ENCODE results near the gene RGS8. TPM values are rescaled to one million over a fixed set of nuclear protein-coding genes. Genes with fewer than 3 reads are reported as not detected.

Gene RGS8
- total RNA-seq, 2 experiments from 2014 or later = not detected

GRCh38 chr1:182715531-182715930 is 31.1 kb upstream of the RGS8 start:
- Mint-ChIP-seq H3K4me1 (ENCODE audit: low read depth) (peaks cover 40% of the 10 kb centered on the region), H3K36me3 (ENCODE audit: low read depth) (no peaks in the 10 kb centered on the region), H3K27me3 (ENCODE audit: low read depth) (no peaks in the 10 kb centered on the region), H3K9me3 (no peaks in the 10 kb centered on the region), H3K27ac (no peak overlapping the region), H3K4me3 (no peak overlapping the region)
- CTCF ChIA-PET = interaction anchor here (1.1 kb wide), 1 partner anchor 67 kb away, joined by 3 read pairs; no protein-coding TSS in a partner anchor
- intact Hi-C loops (cut with micrococcal nuclease) = loop anchor here (5.0 kb wide), 1 partner anchor 122 kb away; the partner anchor contains the start of gene DHX9
- DNase-seq = no peak

GRCh38 chr1:182714546-182714945 is 30.2 kb upstream of the RGS8 start:
- no peak overlapping the region for H3K4me3 Mint-ChIP-seq
- CTCF ChIA-PET = interaction anchor here (0.7 to 0.8 kb wide), 2 partner anchors 98 to 116 kb away, joined by 3 to 4 read pairs; no protein-coding TSS in a partner anchor
- intact Hi-C loops (cut with micrococcal nuclease) = no loop called here
- peaks cover 46% of the 10 kb centered on the region for H3K4me1 Mint-ChIP-seq (ENCODE audit: low read depth)
- no peaks in the 10 kb centered on the region for H3K27me3 Mint-ChIP-seq (ENCODE audit: low read depth)
- no peak overlapping the region for H3K27ac Mint-ChIP-seq
- H3K36me3 Mint-ChIP-seq (ENCODE audit: low read depth) = no peaks in the 10 kb centered on the region
- H3K9me3 Mint-ChIP-seq = no peaks in the 10 kb centered on the region
- no peak for DNase-seq

GRCh38 chr1:182713939-182714338 is 29.6 kb upstream of the RGS8 start:
- intact Hi-C loops (cut with micrococcal nuclease) = no loop called here
- Mint-ChIP-seq H3K9me3 (no peaks in the 10 kb centered on the region), H3K36me3 (ENCODE audit: low read depth) (no peaks in the 10 kb centered on the region), H3K4me1 (ENCODE audit: low read depth) (peaks cover 52% of the 10 kb centered on the region), H3K27ac (no peak overlapping the region), H3K27me3 (ENCODE audit: low read depth) (no peaks in the 10 kb centered on the region), H3K4me3 (no peak overlapping the region)
- peak; percentile 24 for DNase-seq
- CTCF ChIA-PET = interaction anchor here (0.7 to 0.8 kb wide), 2 partner anchors 97 to 116 kb away, joined by 3 to 4 read pairs; no protein-coding TSS in a partner anchor

GRCh38 chr1:182713492-182713891 is 29.1 kb upstream of the RGS8 start:
- no peaks in the 10 kb centered on the region for H3K9me3 Mint-ChIP-seq
- no peak overlapping the region for H3K27ac Mint-ChIP-seq
- DNase-seq = no peak
- no peaks in the 10 kb centered on the region for H3K27me3 Mint-ChIP-seq (ENCODE audit: low read depth)
- CTCF ChIA-PET = no interaction called here
- H3K36me3 Mint-ChIP-seq (ENCODE audit: low read depth) = no peaks in the 10 kb centered on the region
- no peak overlapping the region for H3K4me3 Mint-ChIP-seq
- peaks cover 55% of the 10 kb centered on the region for H3K4me1 Mint-ChIP-seq (ENCODE audit: low read depth)
- intact Hi-C loops (cut with micrococcal nuclease) = no loop called here

- CTCF ChIA-PET = no interaction called here
- Mint-ChIP-seq H3K27ac (no peak overlapping the region), H3K4me3 (no peak overlapping the region)
Observed at GRCh38 chr1:182709855-182710254, 25.5 kb upstream of the RGS8 start.

GRCh38 chr1:182709225-182709764 is 24.9 kb upstream of the RGS8 start:
- Mint-ChIP-seq H3K36me3 (ENCODE audit: low read depth) (no peaks in the 10 kb centered on the region), H3K9me3 (no peaks in the 10 kb centered on the region), H3K4me1 (ENCODE audit: low read depth) (peaks cover 25% of the 10 kb centered on the region), H3K4me3 (no peak overlapping the region), H3K27ac (peak overlapping the region; percentile 51), H3K27me3 (ENCODE audit: low read depth) (no peaks in the 10 kb centered on the region)
- intact Hi-C loops (cut with micrococcal nuclease) = no loop called here
- CTCF ChIA-PET = no interaction called here
- DNase-seq = no peak

More at GRCh38 chr1:182709855-182710254, 25.5 kb upstream of the RGS8 start:
- intact Hi-C loops (cut with micrococcal nuclease) = no loop called here
- no peaks in the 10 kb centered on the region for H3K9me3 Mint-ChIP-seq
- no peaks in the 10 kb centered on the region for H3K27me3 Mint-ChIP-seq (ENCODE audit: low read depth)
- peaks cover 31% of the 10 kb centered on the region for H3K4me1 Mint-ChIP-seq (ENCODE audit: low read depth)
- DNase-seq = no peak
- no peaks in the 10 kb centered on the region for H3K36me3 Mint-ChIP-seq (ENCODE audit: low read depth)

GRCh38 chr1:182707122-182707521 is 22.7 kb upstream of the RGS8 start:
- H3K9me3 Mint-ChIP-seq = no peaks in the 10 kb centered on the region
- no peak overlapping the region for H3K4me3 Mint-ChIP-seq
- H3K4me1 Mint-ChIP-seq (ENCODE audit: low read depth) = peaks cover 15% of the 10 kb centered on the region
- CTCF ChIA-PET = interaction anchor here (1.3 kb wide), 1 partner anchor 22 kb away, joined by 3 read pairs; no protein-coding TSS in a partner anchor
- intact Hi-C loops (cut with micrococcal nuclease) = no loop called here
- H3K27me3 Mint-ChIP-seq (ENCODE audit: low read depth) = no peaks in the 10 kb centered on the region
- H3K27ac Mint-ChIP-seq = no peak overlapping the region
- no peaks in the 10 kb centered on the region for H3K36me3 Mint-ChIP-seq (ENCODE audit: low read depth)
- no peak for DNase-seq

- DNase-seq = no peak
- Mint-ChIP-seq H3K27me3 (ENCODE audit: low read depth) (peaks cover 5% of the 10 kb centered on the region), H3K9me3 (no peaks in the 10 kb centered on the region), H3K4me1 (ENCODE audit: low read depth) (peaks cover 10% of the 10 kb centered on the region), H3K36me3 (ENCODE audit: low read depth) (no peaks in the 10 kb centered on the region), H3K4me3 (no peak overlapping the region), H3K27ac (no peak overlapping the region)
- CTCF ChIA-PET = no interaction called here
- intact Hi-C loops (cut with micrococcal nuclease) = no loop called here
Observed at GRCh38 chr1:182704677-182705076, 20.3 kb upstream of the RGS8 start.

- H3K4me3 Mint-ChIP-seq = no peak overlapping the region
- no peak overlapping the region for H3K27ac Mint-ChIP-seq
- no peaks in the 10 kb centered on the region for H3K9me3 Mint-ChIP-seq
- H3K27me3 Mint-ChIP-seq (ENCODE audit: low read depth) = peaks cover 9% of the 10 kb centered on the region
- H3K36me3 Mint-ChIP-seq (ENCODE audit: low read depth) = no peaks in the 10 kb centered on the region
- CTCF ChIA-PET = no interaction called here
- intact Hi-C loops (cut with micrococcal nuclease) = no loop called here
- no peaks in the 10 kb centered on the region for H3K4me1 Mint-ChIP-seq (ENCODE audit: low read depth)
- DNase-seq = no peak
Observed at GRCh38 chr1:182703539-182703938, 19.2 kb upstream of the RGS8 start.

GRCh38 chr1:182702826-182703524 is 18.6 kb upstream of the RGS8 start:
- Mint-ChIP-seq H3K4me1 (ENCODE audit: low read depth) (no peaks in the 10 kb centered on the region), H3K4me3 (no peak overlapping the region), H3K9me3 (no peaks in the 10 kb centered on the region), H3K36me3 (ENCODE audit: low read depth) (no peaks in the 10 kb centered on the region), H3K27ac (no peak overlapping the region), H3K27me3 (ENCODE audit: low read depth) (peaks cover 10% of the 10 kb centered on the region)
- DNase-seq = no peak
- CTCF ChIA-PET = no interaction called here
- intact Hi-C loops (cut with micrococcal nuclease) = no loop called here

GRCh38 chr1:182700351-182700709 is 15.9 kb upstream of the RGS8 start:
- CTCF ChIA-PET = interaction anchor here (0.8 to 1.8 kb wide), 3 partner anchors 9 to 109 kb away, joined by 3 to 4 read pairs (median 3); no protein-coding TSS in a partner anchor
- intact Hi-C loops (cut with micrococcal nuclease) = no loop called here
- no peaks in the 10 kb centered on the region for H3K36me3 Mint-ChIP-seq (ENCODE audit: low read depth)
- no peaks in the 10 kb centered on the region for H3K9me3 Mint-ChIP-seq
- H3K4me3 Mint-ChIP-seq = no peak overlapping the region
- no peak for DNase-seq
- no peak overlapping the region for H3K27ac Mint-ChIP-seq
- H3K27me3 Mint-ChIP-seq (ENCODE audit: low read depth) = peaks cover 17% of the 10 kb centered on the region
- H3K4me1 Mint-ChIP-seq (ENCODE audit: low read depth) = no peaks in the 10 kb centered on the region

- Mint-ChIP-seq H3K4me1 (ENCODE audit: low read depth) (no peaks in the 10 kb centered on the region), H3K27me3 (ENCODE audit: low read depth) (peaks cover 17% of the 10 kb centered on the region), H3K36me3 (ENCODE audit: low read depth) (no peaks in the 10 kb centered on the region), H3K27ac (no peak overlapping the region), H3K4me3 (no peak overlapping the region), H3K9me3 (no peaks in the 10 kb centered on the region)
- CTCF ChIA-PET = interaction anchor here (0.8 to 1.8 kb wide), 4 partner anchors 9 to 108 kb away, joined by 3 to 4 read pairs (median 4); no protein-coding TSS in a partner anchor
- intact Hi-C loops (cut with micrococcal nuclease) = no loop called here
- no peak for DNase-seq
Observed at GRCh38 chr1:182699393-182700350, 15.3 kb upstream of the RGS8 start.
